ENCODE results near the gene PPIL6. TPM values are rescaled to one million over a fixed set of nuclear protein-coding genes. Genes with fewer than 3 reads are reported as not detected.

Gene PPIL6
- total RNA-seq, 1 experiment from 2014 or later, result not detected

DNA sequence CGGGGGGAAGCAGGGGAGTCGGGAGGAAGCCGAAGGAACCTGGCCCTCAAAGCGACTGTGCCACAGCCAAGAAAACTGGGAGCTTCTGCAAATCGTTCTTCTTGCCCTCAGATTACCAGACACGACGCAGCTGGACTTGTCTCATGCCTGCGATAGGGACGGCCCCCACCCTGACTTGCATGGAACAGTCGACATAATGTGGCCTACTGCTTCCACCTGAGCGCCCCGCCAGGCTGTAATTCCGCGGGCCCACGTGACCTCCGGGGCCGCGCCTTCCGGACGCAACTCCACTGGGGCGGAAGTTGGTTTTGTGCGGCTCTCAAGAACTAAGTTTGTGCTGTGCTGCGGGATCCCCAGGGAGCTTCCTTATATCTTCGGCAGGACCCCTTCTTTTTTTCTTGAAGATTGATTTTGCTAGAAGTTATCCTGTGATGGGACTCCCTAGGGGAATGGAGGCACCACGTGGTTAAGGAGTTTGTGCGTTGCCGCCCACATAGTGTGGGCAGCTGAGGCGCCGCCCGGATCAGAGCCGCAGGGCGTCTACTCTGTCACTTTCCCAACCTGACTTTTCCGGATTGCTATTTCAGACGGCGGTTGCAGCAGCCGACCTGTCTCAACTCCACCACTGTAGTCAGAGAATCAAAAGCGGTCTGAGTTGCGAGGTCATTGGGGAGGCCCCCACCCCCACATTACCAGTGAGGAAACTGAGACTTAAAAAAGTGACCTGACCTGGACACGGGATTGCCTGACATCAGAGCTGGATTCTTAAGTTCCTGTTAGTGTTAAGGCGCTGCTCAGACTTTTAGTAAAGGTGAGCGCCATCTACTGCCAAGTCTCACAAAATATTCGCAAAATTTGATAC, 57.6 kb downstream of the PPIL6 start:
- TF ChIP-seq, protein P1, sequence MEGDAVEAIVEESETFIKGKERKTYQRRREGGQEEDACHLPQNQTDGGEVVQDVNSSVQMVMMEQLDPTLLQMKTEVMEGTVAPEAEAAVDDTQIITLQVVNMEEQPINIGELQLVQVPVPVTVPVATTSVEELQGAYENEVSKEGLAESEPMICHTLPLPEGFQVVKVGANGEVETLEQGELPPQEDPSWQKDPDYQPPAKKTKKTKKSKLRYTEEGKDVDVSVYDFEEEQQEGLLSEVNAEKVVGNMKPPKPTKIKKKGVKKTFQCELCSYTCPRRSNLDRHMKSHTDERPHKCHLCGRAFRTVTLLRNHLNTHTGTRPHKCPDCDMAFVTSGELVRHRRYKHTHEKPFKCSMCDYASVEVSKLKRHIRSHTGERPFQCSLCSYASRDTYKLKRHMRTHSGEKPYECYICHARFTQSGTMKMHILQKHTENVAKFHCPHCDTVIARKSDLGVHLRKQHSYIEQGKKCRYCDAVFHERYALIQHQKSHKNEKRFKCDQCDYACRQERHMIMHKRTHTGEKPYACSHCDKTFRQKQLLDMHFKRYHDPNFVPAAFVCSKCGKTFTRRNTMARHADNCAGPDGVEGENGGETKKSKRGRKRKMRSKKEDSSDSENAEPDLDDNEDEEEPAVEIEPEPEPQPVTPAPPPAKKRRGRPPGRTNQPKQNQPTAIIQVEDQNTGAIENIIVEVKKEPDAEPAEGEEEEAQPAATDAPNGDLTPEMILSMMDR (IDR thresholded peaks at IDR 0.05; ENCODE audit: insufficient read depth in 1 of 2, low read depth in 1 of 2, low read length in 1 of 2, severe bottlenecking in 1 of 2, unreplicated experiment in 1 of 2), result peak; percentile 44 to 54
- POLR2A ChIA-PET, result interaction anchor here (0.6 to 1.5 kb wide), 7 partner anchors 9 to 393 kb away, joined by 3 to 5 read pairs (median 5); partner anchors contain the start of genes CEP57L1, PPIL6, SESN1 and SMPD2
- intact Hi-C loops (cut with micrococcal nuclease; ENCODE audit: unreplicated experiment), result loop anchor here (1.0 to 5.0 kb wide), 6 partner anchors 14 to 289 kb away; partner anchors contain the start of genes PPIL6, SESN1 and SMPD2

GRCh38 chr6:109381747-109382575, 58.5 kb downstream of the PPIL6 start, which contains the start of gene CD164:
Gene CD164 (minus strand): TSS chr6:109382467. CDS start chr6:109382378, 89 bp downstream.
- Histone ChIP-seq H3K27me3 (replicated peaks; ENCODE audit: control insufficient read depth, insufficient read depth, low read length) (no peaks in the 10 kb centered on the region), H3K36me3 (ENCODE audit: control insufficient read depth, insufficient read depth, low read length) (no peaks in the 10 kb centered on the region; the same call in 1 of the 2 replicates), H3K4me3 (ENCODE audit: low read depth, low read length) (peak within 1 kb of the TSS; percentile 92), H3K9me3 (no peaks in the 10 kb centered on the region), H3K4me1 (peaks cover 22% of the 10 kb centered on the region)
- BruUV-seq (replicated peaks), result no TSS peak
- Mint-ChIP-seq H3K36me3 (ENCODE audit: insufficient read depth, unreplicated experiment) (peaks cover 42% of the 10 kb centered on the region), H3K4me1 (ENCODE audit: low read depth, unreplicated experiment) (peaks cover 27% of the 10 kb centered on the region), H3K27me3 (ENCODE audit: insufficient read depth, unreplicated experiment) (no peaks in the 10 kb centered on the region), H3K4me3 (ENCODE audit: unreplicated experiment) (peak within 1 kb of the TSS; percentile 97), H3K9me3 (ENCODE audit: unreplicated experiment) (no peaks in the 10 kb centered on the region), H3K27ac (ENCODE audit: unreplicated experiment) (peak within 1 kb of the TSS; percentile 99)
- intact Hi-C loops (cut with micrococcal nuclease; ENCODE audit: unreplicated experiment), result loop anchor here (2.0 to 5.0 kb wide), 3 partner anchors 59 to 131 kb away; partner anchors contain the start of genes PPIL6 and SMPD2
- DNase-seq, result peak; percentile 93 to 95
- ChIA-PET POLR2A (interaction anchor here (0.6 to 1.0 kb wide), 5 partner anchors 10 to 392 kb away, joined by 3 to 5 read pairs (median 5); partner anchors contain the start of genes CEP57L1 and SESN1), CTCF (interaction anchor here (3.3 to 4.1 kb wide), 2 partner anchors 194 to 287 kb away, joined by 13 to 26 read pairs; partner anchors contain the start of genes CEP57L1 and SESN1)
- TF ChIP-seq, protein P1 (IDR thresholded peaks at IDR 0.05; ENCODE audit: insufficient read depth in 1 of 2, low read depth in 1 of 2, low read length in 1 of 2, severe bottlenecking in 1 of 2, unreplicated experiment in 1 of 2), result no peak

More for the DNA sequence above, 57.6 kb downstream of the PPIL6 start:
- Histone ChIP-seq H3K4me3 (ENCODE audit: low read depth, low read length) (peak overlapping the region; percentile 92), H3K4me1 (peaks cover 22% of the 10 kb centered on the region), H3K9me3 (no peaks in the 10 kb centered on the region), H3K36me3 (ENCODE audit: control insufficient read depth, insufficient read depth, low read length) (no peaks in the 10 kb centered on the region; the same call in 1 of the 2 replicates), H3K27me3 (replicated peaks; ENCODE audit: control insufficient read depth, insufficient read depth, low read length) (no peaks in the 10 kb centered on the region)
- CTCF ChIA-PET, result interaction anchor here (0.5 to 4.1 kb wide), 6 partner anchors 15 to 288 kb away, joined by 3 to 26 read pairs (median 6); partner anchors contain the start of genes CEP57L1, PPIL6, SESN1 and SMPD2
- DNase-seq, result peak; percentile 91
- Mint-ChIP-seq H3K36me3 (ENCODE audit: insufficient read depth, unreplicated experiment) (peaks cover 34% of the 10 kb centered on the region), H3K4me3 (ENCODE audit: unreplicated experiment) (peak overlapping the region; percentile 97), H3K9me3 (ENCODE audit: unreplicated experiment) (no peaks in the 10 kb centered on the region), H3K4me1 (ENCODE audit: low read depth, unreplicated experiment) (peaks cover 27% of the 10 kb centered on the region), H3K27me3 (ENCODE audit: insufficient read depth, unreplicated experiment) (no peaks in the 10 kb centered on the region), H3K27ac (ENCODE audit: unreplicated experiment) (peak overlapping the region; percentile 99)
- BruUV-seq (replicated peaks), result TSS peak; percentile 85
